ENCODE results near the gene CBX4. TPM values are rescaled to one million over a fixed set of nuclear protein-coding genes. Genes with fewer than 3 reads are reported as not detected.

Gene CBX4
- total RNA-seq, 1 experiment from 2014 or later = 6.2 TPM

GRCh38 chr17:79836510-79836971 is 2.7 kb downstream of the CBX4 start:
- H3K36me3 Mint-ChIP-seq (ENCODE audit: insufficient read depth in 1 of 3, low read depth in 3 of 3) = no peaks in the 10 kb centered on the region; a peak in 1 of 7 replicates
- peaks cover 89% of the 10 kb centered on the region for H3K27me3 Mint-ChIP-seq (ENCODE audit: low read depth)
- Histone ChIP-seq H3K9ac (ENCODE audit: extremely low read depth, insufficient read length, low read length) (no peak overlapping the region), H3K14ac (ENCODE audit: insufficient read depth, low read length) (no peak overlapping the region), H2BK15ac (ENCODE audit: low read depth, low read length) (no peak overlapping the region), H3K4me1 (ENCODE audit: insufficient read depth, low read length) (peaks cover under 1% of the 10 kb centered on the region; the same call in 1 of the 2 replicates), H2BK20ac (ENCODE audit: low read depth, low read length, poor library complexity, severe bottlenecking) (no peak overlapping the region), H2AFZ (ENCODE audit: low read length) (no peak overlapping the region), H3K4me2 (ENCODE audit: insufficient read depth, insufficient read length, low read length) (peak overlapping the region; percentile 86), H3K56ac (ENCODE audit: insufficient read length, low read depth, low read length) (no peak overlapping the region), H4K8ac (replicated peaks; ENCODE audit: insufficient read length, low read depth, low read length) (no peak overlapping the region), H2BK120ac (ENCODE audit: low read depth, low read length, poor library complexity, severe bottlenecking) (no peak overlapping the region), H2AK5ac (ENCODE audit: insufficient read length, low read length) (no peak overlapping the region), H3K27ac (ENCODE audit: insufficient read length, low read depth, low read length) (no peak overlapping the region), H3T11ph (ENCODE audit: low read length) (no peak overlapping the region), H3K23ac (ENCODE audit: insufficient read length, low read depth, low read length) (no peak overlapping the region), H3K27me3 (ENCODE audit: insufficient read depth, low read length) (peaks cover 58% of the 10 kb centered on the region), H3K9me3 (ENCODE audit: control insufficient read depth, low read depth, low read length) (no peaks in the 10 kb centered on the region), H4K91ac (ENCODE audit: insufficient read length, low read depth, low read length) (no peak overlapping the region), H3K79me1 (ENCODE audit: insufficient read depth, low read depth, low read length, poor library complexity, severe bottlenecking) (no peaks in the 10 kb centered on the region), H3K18ac (ENCODE audit: insufficient read length, low read depth, low read length) (no peak overlapping the region), H4K5ac (ENCODE audit: insufficient read length, low read depth, low read length) (no peak overlapping the region), H2BK5ac (ENCODE audit: insufficient read length, low read length) (no peak overlapping the region), H2BK12ac (ENCODE audit: insufficient read length, low read depth, low read length) (no peak overlapping the region), H3K4ac (ENCODE audit: low read depth, low read length) (no peak overlapping the region), H4K20me1 (ENCODE audit: control insufficient read depth, insufficient read depth, insufficient read length) (no peaks in the 10 kb centered on the region), H3K79me2 (ENCODE audit: insufficient read depth, low read length) (no peaks in the 10 kb centered on the region), H3K23me2 (ENCODE audit: insufficient read length, low read depth, low read length, poor library complexity, severe bottlenecking) (peaks cover 37% of the 10 kb centered on the region)
- H3K4me1 Mint-ChIP-seq = peaks cover 25 to 44% of the 10 kb centered on the region in 2 experiments
- WGBS (ENCODE audit: extremely low coverage, insufficient read length, low lambda C conversion rate) = no CpG with 5 or more reads among the region's 18 CpGs
- DNase-seq = no peak
- no peak for TF ChIP-seq CTCF (conservative IDR thresholded peaks at IDR 0.05)
- peak overlapping the region; percentile 66 to 85 for H3K4me3 Mint-ChIP-seq
- no peak overlapping the region for H3K27ac Mint-ChIP-seq
- peaks cover 0 to 5% of the 10 kb centered on the region in 2 experiments; a peak in 3 of 5 replicates for H3K9me3 Mint-ChIP-seq

All from H9 (cell line).